ENCODE measurements around the gene KLHL2. TPM values are rescaled to one million over a fixed set of nuclear protein-coding genes. Genes with fewer than 3 reads are reported as not detected.
A peak's percentile ranks its signal among the peaks of the same experiment; 100 is the strongest.

The KLHL2 gene
- total RNA-seq, 1 experiment from 2014 or later: 26.4 TPM

DNA sequence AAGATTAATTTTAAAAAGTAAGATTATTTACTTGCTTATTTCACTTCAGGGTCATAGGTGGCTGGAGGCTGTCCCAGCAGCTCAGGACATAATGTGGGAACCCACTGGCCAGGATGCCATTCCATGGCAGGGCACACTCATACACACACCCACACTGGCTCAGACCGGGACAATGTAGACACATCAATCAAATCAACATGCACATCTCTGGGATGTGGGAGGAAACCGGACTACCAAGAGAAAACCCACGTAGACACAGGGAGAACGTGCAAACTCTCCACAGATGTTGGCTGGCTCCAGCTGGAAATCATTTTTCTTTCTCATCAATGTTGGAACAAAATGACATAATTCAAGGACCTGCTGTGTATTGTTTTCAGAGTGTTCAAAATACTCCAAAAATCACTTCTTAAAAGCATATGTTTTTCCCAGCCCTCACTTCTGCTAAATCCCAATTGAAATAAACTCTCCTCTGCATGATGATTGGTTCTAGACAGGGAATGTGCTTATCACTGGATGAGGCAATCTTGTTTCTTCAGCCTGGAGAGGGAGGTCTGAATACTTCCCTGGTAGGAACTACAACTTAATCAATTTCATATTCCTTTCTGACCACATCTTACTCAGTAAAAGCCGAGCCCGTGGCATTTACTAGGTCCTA lies 152.8 kb downstream of the KLHL2 start:
- POLR2A ChIA-PET (ENCODE audit: unreplicated experiment): no interaction called here
- no peak for DNase-seq
- TF ChIP-seq, protein P1, sequence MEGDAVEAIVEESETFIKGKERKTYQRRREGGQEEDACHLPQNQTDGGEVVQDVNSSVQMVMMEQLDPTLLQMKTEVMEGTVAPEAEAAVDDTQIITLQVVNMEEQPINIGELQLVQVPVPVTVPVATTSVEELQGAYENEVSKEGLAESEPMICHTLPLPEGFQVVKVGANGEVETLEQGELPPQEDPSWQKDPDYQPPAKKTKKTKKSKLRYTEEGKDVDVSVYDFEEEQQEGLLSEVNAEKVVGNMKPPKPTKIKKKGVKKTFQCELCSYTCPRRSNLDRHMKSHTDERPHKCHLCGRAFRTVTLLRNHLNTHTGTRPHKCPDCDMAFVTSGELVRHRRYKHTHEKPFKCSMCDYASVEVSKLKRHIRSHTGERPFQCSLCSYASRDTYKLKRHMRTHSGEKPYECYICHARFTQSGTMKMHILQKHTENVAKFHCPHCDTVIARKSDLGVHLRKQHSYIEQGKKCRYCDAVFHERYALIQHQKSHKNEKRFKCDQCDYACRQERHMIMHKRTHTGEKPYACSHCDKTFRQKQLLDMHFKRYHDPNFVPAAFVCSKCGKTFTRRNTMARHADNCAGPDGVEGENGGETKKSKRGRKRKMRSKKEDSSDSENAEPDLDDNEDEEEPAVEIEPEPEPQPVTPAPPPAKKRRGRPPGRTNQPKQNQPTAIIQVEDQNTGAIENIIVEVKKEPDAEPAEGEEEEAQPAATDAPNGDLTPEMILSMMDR (conservative IDR thresholded peaks at IDR 0.05): no peak
- no peak for TF ChIP-seq EZH2 (IDR thresholded peaks at IDR 0.05; ENCODE audit: low read depth)
- intact Hi-C loops (cut with micrococcal nuclease; ENCODE audit: unreplicated experiment): no loop called here
- H3K4me1 ChIP-seq (replicated peaks; ENCODE audit: insufficient read depth): peaks cover 6% of the 10 kb centered on the region; the same call in 1 of the 2 replicates
- no peaks in the 10 kb centered on the region for H3F3A ChIP-seq (ENCODE audit: insufficient read depth, low read depth)
- no peak overlapping the region for H3K4me3 ChIP-seq
- no peaks in the 10 kb centered on the region for H3K9me2 ChIP-seq (ENCODE audit: insufficient read depth)
- H3K27me3 ChIP-seq (ENCODE audit: insufficient read depth, low read depth): no peaks in the 10 kb centered on the region
- H3K27ac ChIP-seq: no peak overlapping the region
- 0 out of 2 replicates have a peak overlapping the region, but pooled peaks have one; percentile 29 for H3K4me2 ChIP-seq
- H3K79me2 ChIP-seq (ENCODE audit: low read depth): no peaks in the 10 kb centered on the region
- no peaks in the 10 kb centered on the region for H3K9me3 ChIP-seq (ENCODE audit: insufficient read depth, low read depth)
- H4K20me1 ChIP-seq (ENCODE audit: insufficient read depth): no peaks in the 10 kb centered on the region
- no peak overlapping the region for H2AFZ ChIP-seq
- CTCF ChIA-PET: no interaction called here
- no peaks in the 10 kb centered on the region for H3K36me3 ChIP-seq (ENCODE audit: low read depth)
- BruUV-seq (replicated peaks): no TSS peak

DNA sequence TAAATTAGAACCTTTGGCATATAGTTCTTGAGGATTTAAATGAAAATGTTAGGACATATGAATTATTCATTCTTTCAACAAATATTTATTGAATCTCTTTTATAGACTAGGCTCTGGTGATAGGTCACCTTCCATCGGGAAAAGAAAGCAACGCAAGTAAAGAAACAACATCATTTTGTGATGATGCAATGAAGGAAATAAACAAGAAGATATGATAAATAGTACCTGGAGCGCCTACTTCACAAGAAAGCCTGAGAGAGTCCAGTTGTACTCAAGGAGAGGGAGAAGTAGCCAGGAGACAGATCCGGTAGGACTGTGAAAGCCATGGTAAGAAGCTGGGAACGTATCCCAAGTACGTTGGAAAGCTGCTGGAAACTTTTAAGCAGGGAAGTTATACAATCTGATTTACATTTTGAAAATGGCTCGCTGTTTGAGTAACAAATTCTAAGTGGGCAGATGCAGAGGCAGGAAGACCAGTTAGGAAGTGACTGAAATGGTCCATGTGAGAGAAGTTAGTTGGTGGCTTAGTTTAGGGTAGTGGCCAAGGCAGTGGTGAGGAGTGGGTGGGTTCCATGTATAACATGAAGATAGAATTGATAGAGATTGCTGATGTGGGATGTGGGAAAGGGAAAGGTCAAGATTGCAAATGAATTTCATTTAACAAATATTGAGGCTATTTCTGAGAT lies 153.8 kb downstream of the KLHL2 start:
- Histone ChIP-seq H3F3A (ENCODE audit: insufficient read depth, low read depth) (no peaks in the 10 kb centered on the region), H2AFZ (no peak overlapping the region), H3K4me1 (replicated peaks; ENCODE audit: insufficient read depth) (peaks cover 6% of the 10 kb centered on the region; the same call in 1 of the 2 replicates), H4K20me1 (ENCODE audit: insufficient read depth) (no peaks in the 10 kb centered on the region), H3K27me3 (ENCODE audit: insufficient read depth, low read depth) (no peaks in the 10 kb centered on the region), H3K4me2 (no peak overlapping the region), H3K9me2 (ENCODE audit: insufficient read depth) (no peaks in the 10 kb centered on the region), H3K36me3 (ENCODE audit: low read depth) (no peaks in the 10 kb centered on the region), H3K79me2 (ENCODE audit: low read depth) (no peaks in the 10 kb centered on the region), H3K4me3 (no peak overlapping the region), H3K9me3 (ENCODE audit: insufficient read depth, low read depth) (no peaks in the 10 kb centered on the region), H3K27ac (no peak overlapping the region)
- DNase-seq: no peak
- ChIA-PET CTCF (no interaction called here), POLR2A (ENCODE audit: unreplicated experiment) (no interaction called here)
- TF ChIP-seq, protein P1 (conservative IDR thresholded peaks at IDR 0.05): no peak
- no peak for TF ChIP-seq EZH2 (IDR thresholded peaks at IDR 0.05; ENCODE audit: low read depth)
- no TSS peak for BruUV-seq (replicated peaks)
- intact Hi-C loops (cut with micrococcal nuclease; ENCODE audit: unreplicated experiment): no loop called here

DNA sequence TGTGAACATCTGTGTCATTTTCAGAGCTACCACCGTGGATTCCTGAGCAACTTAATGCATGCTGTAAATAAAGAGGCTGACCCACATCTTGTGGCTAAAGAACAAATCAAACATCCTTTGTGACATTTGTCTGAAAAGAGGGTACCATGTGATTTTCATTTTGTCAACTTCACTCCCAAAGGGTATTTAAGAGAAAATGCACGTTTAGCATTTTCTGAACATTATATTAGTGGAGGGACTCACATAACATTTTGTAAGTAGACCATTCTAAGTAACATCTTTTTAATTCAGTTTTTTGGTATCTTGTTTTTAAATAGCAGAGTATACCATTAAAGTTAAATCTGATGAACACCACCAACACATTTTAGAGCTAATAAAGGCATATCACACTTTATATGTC lies 154.4 kb downstream of the KLHL2 start:
- no peaks in the 10 kb centered on the region for H3K9me3 ChIP-seq (ENCODE audit: insufficient read depth, low read depth)
- ChIA-PET POLR2A (ENCODE audit: unreplicated experiment) (no interaction called here), CTCF (interaction anchor here (0.5 kb wide), 1 partner anchor 243 kb away, joined by 5 read pairs; no protein-coding TSS in a partner anchor)
- H3K36me3 ChIP-seq (ENCODE audit: low read depth): no peaks in the 10 kb centered on the region
- intact Hi-C loops (cut with micrococcal nuclease; ENCODE audit: unreplicated experiment): no loop called here
- H3K4me2 ChIP-seq: no peak overlapping the region
- no peak overlapping the region for H3K27ac ChIP-seq
- no peak for DNase-seq
- TF ChIP-seq, protein P1 (conservative IDR thresholded peaks at IDR 0.05): no peak
- TF ChIP-seq EZH2 (IDR thresholded peaks at IDR 0.05; ENCODE audit: low read depth): no peak
- no peaks in the 10 kb centered on the region for H3K79me2 ChIP-seq (ENCODE audit: low read depth)
- no peaks in the 10 kb centered on the region for H3F3A ChIP-seq (ENCODE audit: insufficient read depth, low read depth)
- no peaks in the 10 kb centered on the region for H3K9me2 ChIP-seq (ENCODE audit: insufficient read depth)
- BruUV-seq (replicated peaks): no TSS peak
- H2AFZ ChIP-seq: no peak overlapping the region
- H3K4me1 ChIP-seq (replicated peaks; ENCODE audit: insufficient read depth): peaks cover 6% of the 10 kb centered on the region; the same call in 1 of the 2 replicates
- H3K27me3 ChIP-seq (ENCODE audit: insufficient read depth, low read depth): no peaks in the 10 kb centered on the region
- H4K20me1 ChIP-seq (ENCODE audit: insufficient read depth): no peaks in the 10 kb centered on the region
- H3K4me3 ChIP-seq: no peak overlapping the region

Data from PC-9 (cell line).